ENCODE results near the gene TNFSF4.

Gene TNFSF4

GRCh38 chr1:173202424-173203145 is 4.5 kb downstream of the TNFSF4 start:
- peak overlapping the region in 1 of 2 donors; percentile 25 for H3K4me3 ChIP-seq (replicated peaks in 1 of 2; ENCODE audit: low read depth in 2 of 2, low read length in 2 of 2)
- TF ChIP-seq CTCF (IDR thresholded peaks at IDR 0.05; ENCODE audit: low read depth, low read length): peak; percentile 61
- DNase-seq (ENCODE audit: low read depth in 2 of 2): peak; percentile 89 to 95

GRCh38 chr1:173201969-173202368 is 5.2 kb downstream of the TNFSF4 start:
- H3K4me3 ChIP-seq (replicated peaks in 1 of 2; ENCODE audit: low read depth in 2 of 2, low read length in 2 of 2): no peak overlapping the region
- TF ChIP-seq CTCF (IDR thresholded peaks at IDR 0.05; ENCODE audit: low read depth, low read length): no peak
- no peak for DNase-seq (ENCODE audit: low read depth in 2 of 2)

- DNase-seq (ENCODE audit: low read depth in 2 of 2): no peak
- TF ChIP-seq CTCF (IDR thresholded peaks at IDR 0.05; ENCODE audit: low read depth, low read length): no peak
- H3K4me3 ChIP-seq (replicated peaks in 1 of 2; ENCODE audit: low read depth in 2 of 2, low read length in 2 of 2): no peak overlapping the region
Measured at GRCh38 chr1:173195596-173196088, 11.5 kb downstream of the TNFSF4 start.

- H3K4me3 ChIP-seq (replicated peaks in 1 of 2; ENCODE audit: low read depth in 2 of 2, low read length in 2 of 2): no peak overlapping the region
- no peak for TF ChIP-seq CTCF (IDR thresholded peaks at IDR 0.05; ENCODE audit: low read depth, low read length)
- peak; percentile 31 to 95 for DNase-seq (ENCODE audit: low read depth in 2 of 2)
Measured at GRCh38 chr1:173193639-173194038, 13.5 kb downstream of the TNFSF4 start.

GRCh38 chr1:173191011-173191705 is 16.0 kb downstream of the TNFSF4 start:
- no peak for TF ChIP-seq CTCF (IDR thresholded peaks at IDR 0.05; ENCODE audit: low read depth, low read length)
- peak; percentile 18 to 60 for DNase-seq (ENCODE audit: low read depth in 2 of 2)

GRCh38 chr1:173190101-173190936 is 16.8 kb downstream of the TNFSF4 start:
- no peak for TF ChIP-seq CTCF (IDR thresholded peaks at IDR 0.05; ENCODE audit: low read depth, low read length)
- no peak overlapping the region for H3K4me3 ChIP-seq (replicated peaks in 1 of 2; ENCODE audit: low read depth in 2 of 2, low read length in 2 of 2)
- peak; percentile 88 to 89 for DNase-seq (ENCODE audit: low read depth in 2 of 2)

More at GRCh38 chr1:173191011-173191705, 16.0 kb downstream of the TNFSF4 start:
- H3K4me3 ChIP-seq (replicated peaks in 1 of 2; ENCODE audit: low read depth in 2 of 2, low read length in 2 of 2): no peak overlapping the region

Measured in cardiac fibroblast (primary cell).